GM23338 (cell line): ENCODE measurements around the gene ERP27. TPM values are rescaled to one million over a fixed set of nuclear protein-coding genes. Genes with fewer than 3 reads are reported as not detected.

ENCODE experiments used
- CREB1 ChIP-seq: fragments of 250-450 bp; sonication (Bioruptor Pico); IDR thresholded peaks from 2 replicates; pipeline ENCODE4 v1.5.0; 2020; ENCODE audit warnings: low read depth, mild to moderate bottlenecking, moderate library complexity
- EZH2 ChIP-seq: fragments of 200-600 bp; sonication (generic); IDR thresholded peaks from one replicate; pipeline ENCODE4 v1.8.0; 2017; ENCODE audit warnings: antibody characterized with exemption, mild to moderate bottlenecking, low read depth; ENCODE audit not compliant: unreplicated experiment
- NANOG ChIP-seq: IDR thresholded peaks from 2 replicates; pipeline ENCODE4 v1.6.1; 2016; ENCODE audit warnings: antibody characterized with exemption, borderline replicate concordance
- POLR2AphosphoS5 ChIP-seq: IDR thresholded peaks from 2 replicates; pipeline ENCODE4 v1.6.1; 2016; ENCODE audit warnings: antibody characterized with exemption, low read depth
- REST ChIP-seq: IDR thresholded peaks from one replicate; pipeline ENCODE4 v1.6.1; 2018; ENCODE audit warnings: antibody characterized with exemption; ENCODE audit not compliant: unreplicated experiment
- ZNF114 ChIP-seq: fragments of 250-450 bp; sonication (Bioruptor Pico); IDR thresholded peaks from 2 replicates; pipeline ENCODE4 v1.5.0; 2020; ENCODE audit warnings: mild to moderate bottlenecking, moderate library complexity
- ZNF331 ChIP-seq: fragments of 250-450 bp; sonication (Bioruptor Pico); IDR thresholded peaks from 2 replicates; pipeline ENCODE4 v1.5.0; 2020; ENCODE audit warnings: low read depth, mild to moderate bottlenecking, moderate library complexity
- ZNF462 ChIP-seq: fragments of 250-450 bp; sonication (Bioruptor Pico); IDR thresholded peaks from 2 replicates; pipeline ENCODE4 v1.5.0; 2020; ENCODE audit warnings: mild to moderate bottlenecking, moderate library complexity
- polyA plus RNA-seq: library from polyadenylated mRNA; unstranded; fragments of >200 nt; fragmentation: Nextera tagmentation; extraction: Ambion mirVana; gene quantifications from 2 replicates; pipeline ENCODE4 v1.2.1, GENCODE V29; 2016
- total RNA-seq: library from RNA; depleted of rRNA; stranded (reverse); fragments of >200 nt; shearing (Covaris generic); gene quantifications from 2 replicates; pipeline ENCODE4 v1.2.3, GENCODE V29; 2014

Gene ERP27
- total and polyA plus RNA-seq, 2 experiments from 2014 or later: not detected

GRCh38 chr12:14962797-14963196 lies 24.5 kb upstream of the ERP27 start (continued):
- TF ChIP-seq ZNF462 (CRISPR knock-in tag) (no peak), CREB1 (no peak), REST (no peak), NANOG (no peak), POLR2AphosphoS5 (no peak), ZNF331 (CRISPR knock-in tag) (no peak), ZNF114 (CRISPR knock-in tag) (no peak), EZH2 (no peak)
